H1 (cell line): ENCODE measurements around the gene OR10K1. TPM values are rescaled to one million over a fixed set of nuclear protein-coding genes. Genes with fewer than 3 reads are reported as not detected.

Experiments used
- CTCF ChIA-PET: fragments of 300-600 bp; sonication (Branson Sonifier 250); formaldehyde crosslinking; loops from one replicate; lab custom pipeline; 2021; ENCODE audit not compliant: partially characterized antibody; lab: Charles Lee
- POLR2A ChIA-PET: fragments of 300-600 bp; sonication (Branson Sonifier 250); formaldehyde crosslinking; loops from one replicate; lab custom pipeline; 2021; ENCODE audit warnings: inconsistent platforms; ENCODE audit not compliant: partially characterized antibody; lab: Charles Lee
- DNase-seq, 2 experiments: peaks; one replicate each; pipeline versions ENCODE4 v3.0.0 to v3.0.0-alpha.2; 2010 to 2022; ENCODE audit warnings: low spot score in 2 of 2, low read depth in 1 of 2, mixed read lengths in 1 of 2
- FAIRE-seq: peaks from 2 replicates; lab custom pipeline; 2011; peaks lifted over from hg19 to GRCh38; lab: Jason Lieb, UNC
- H2AFZ ChIP-seq: 2 replicates; pipeline ENCODE4 v1.8.1; 2012; ENCODE audit warnings: low read length, inconsistent platforms
- H2AK5ac ChIP-seq: 2 replicates; pipeline ENCODE4 v1.6.1; 2013; ENCODE audit warnings: low read depth, low read length
- H2BK120ac ChIP-seq: replicated peaks from 2 replicates; pipeline ENCODE3; 2013; ENCODE audit warnings: low read depth, low read length, inconsistent platforms
- H2BK12ac ChIP-seq: 2 replicates; pipeline ENCODE4 v1.6.1; 2013; ENCODE audit warnings: low read depth, low read length
- H2BK15ac ChIP-seq: 2 replicates; pipeline ENCODE4 v1.6.1; 2013; ENCODE audit warnings: low read length
- H2BK20ac ChIP-seq: 2 replicates; pipeline ENCODE4 v1.6.1; 2013; ENCODE audit warnings: low read length
- H2BK5ac ChIP-seq: 2 replicates; pipeline ENCODE4 v1.6.1; 2013; ENCODE audit warnings: low read depth, low read length
- H3K14ac ChIP-seq: 2 replicates; pipeline ENCODE4 v1.6.1; 2013; ENCODE audit warnings: inconsistent platforms; ENCODE audit not compliant: insufficient read length
- H3K18ac ChIP-seq: 2 replicates; pipeline ENCODE4 v1.6.1; 2013; ENCODE audit warnings: low read length; ENCODE audit errors: extremely low read depth
- H3K23ac ChIP-seq: 2 replicates; pipeline ENCODE4 v1.6.1; 2013; ENCODE audit warnings: inconsistent platforms; ENCODE audit not compliant: insufficient read length
- H3K23me2 ChIP-seq: 2 replicates; pipeline ENCODE4 v1.6.1; 2013; ENCODE audit warnings: low read depth, low read length
- H3K27ac ChIP-seq: 2 replicates; pipeline ENCODE4 v1.6.1; 2011; ENCODE audit warnings: low read depth, low read length, inconsistent platforms
- H3K27me3 ChIP-seq, 4 experiments: replicated peaks in 1 of 4; 1 replicate in 1 of 4; 2 replicates in 3 of 4; pipeline versions ENCODE4 v1.6.1 to v1.8.1; 2011 to 2013; ENCODE audit warnings: low read length in 3 of 4, mild to moderate bottlenecking in 3 of 4, inconsistent platforms in 2 of 4, mixed read lengths in 2 of 4, moderate library complexity in 1 of 4; ENCODE audit not compliant: control insufficient read depth in 3 of 4, insufficient read depth in 3 of 4; ENCODE audit errors: extremely low read depth in 1 of 4
- H3K36me3 ChIP-seq, 4 experiments: 2 replicates each; pipeline versions ENCODE4 v1.6.1 to v1.8.1; 2011 to 2013; ENCODE audit warnings: mild to moderate bottlenecking in 4 of 4, low read length in 3 of 4, moderate library complexity in 2 of 4, control low read depth in 1 of 4, inconsistent platforms in 1 of 4; ENCODE audit not compliant: insufficient read depth in 4 of 4, control insufficient read depth in 2 of 4
- H3K4ac ChIP-seq: replicated peaks from 2 replicates; pipeline ENCODE3; 2013; ENCODE audit warnings: low read length, low read depth, mixed read lengths, inconsistent platforms; ENCODE audit not compliant: insufficient read length
- H3K4me1 ChIP-seq, 4 experiments: replicated peaks in 1 of 4; 1 replicate in 1 of 4; 2 replicates in 3 of 4; pipeline versions ENCODE4 v1.6.1 to v1.8.1; 2011 to 2013; ENCODE audit warnings: low read length in 3 of 4, inconsistent platforms in 2 of 4, mixed read lengths in 1 of 4; ENCODE audit not compliant: insufficient read depth in 4 of 4, control insufficient read depth in 3 of 4
- H3K4me2 ChIP-seq, 2 experiments: 2 replicates each; pipeline versions ENCODE4 v1.6.1 to v1.8.1; 2011 to 2013; ENCODE audit warnings: low read depth in 2 of 2, low read length in 2 of 2, control low read depth in 1 of 2, inconsistent platforms in 1 of 2, mild to moderate bottlenecking in 1 of 2; ENCODE audit not compliant: insufficient read depth in 1 of 2
- H3K4me3 ChIP-seq, 4 experiments: fragments of 200-600, 300-600 bp in 1 of 4; sonication (generic), shearing (Covaris generic), sonication (Bioruptor Twin) in 1 of 4; 2 replicates each; pipeline versions ENCODE4 v1.5.1 to v1.8.1; 2011 to 2016; ENCODE audit warnings: low read length in 4 of 4, low read depth in 3 of 4, control low read depth in 2 of 4, inconsistent platforms in 2 of 4, mild to moderate bottlenecking in 2 of 4, mixed read lengths in 1 of 4, moderate library complexity in 1 of 4; ENCODE audit not compliant: insufficient read depth in 2 of 4; ENCODE audit errors: extremely low read depth in 1 of 4
- H3K56ac ChIP-seq: replicated peaks from 2 replicates; pipeline ENCODE3; 2013; ENCODE audit warnings: low read depth, mild to moderate bottlenecking, mixed read lengths, low read length, inconsistent platforms; ENCODE audit not compliant: insufficient read length
- H3K79me1 ChIP-seq: 2 replicates; pipeline ENCODE4 v1.6.1; 2013; ENCODE audit warnings: low read depth, low read length, control low read depth
- H3K79me2 ChIP-seq, 2 experiments: 2 replicates each; pipeline versions ENCODE4 v1.6.1 to v1.8.1; 2012 to 2013; ENCODE audit warnings: low read length in 2 of 2, mild to moderate bottlenecking in 2 of 2, inconsistent platforms in 1 of 2; ENCODE audit not compliant: insufficient read depth in 2 of 2, control insufficient read depth in 1 of 2
- H3K9ac ChIP-seq, 4 experiments: replicated peaks in 1 of 4; 1 replicate in 1 of 4; 2 replicates in 3 of 4; pipeline versions ENCODE4 v1.6.1 to v1.8.1; 2011 to 2013; ENCODE audit warnings: low read depth in 3 of 4, low read length in 3 of 4, control low read depth in 2 of 4, mild to moderate bottlenecking in 2 of 4, moderate library complexity in 2 of 4, inconsistent platforms in 1 of 4; ENCODE audit errors: extremely low read depth in 1 of 4
- H3K9me3 ChIP-seq, 2 experiments: 2 replicates each; pipeline versions ENCODE4 v1.6.1 to v1.8.1; 2012 to 2013; ENCODE audit warnings: mild to moderate bottlenecking in 2 of 2, moderate library complexity in 2 of 2, control low read depth in 1 of 2, inconsistent platforms in 1 of 2, low read depth in 1 of 2, low read length in 1 of 2, mixed read lengths in 1 of 2; ENCODE audit not compliant: insufficient read depth in 2 of 2
- H4K20me1 ChIP-seq, 2 experiments: replicated peaks in 1 of 2; 2 replicates each; pipeline versions ENCODE3 to v1.8.1; 2011 to 2013; ENCODE audit warnings: inconsistent platforms in 2 of 2, low read length in 2 of 2, mild to moderate bottlenecking in 1 of 2; ENCODE audit not compliant: insufficient read depth in 2 of 2, control insufficient read depth in 1 of 2
- H4K5ac ChIP-seq: 2 replicates; pipeline ENCODE4 v1.6.1; 2013; ENCODE audit warnings: low read length, low read depth, mixed read lengths, inconsistent platforms; ENCODE audit not compliant: insufficient read length
- H4K8ac ChIP-seq: 2 replicates; pipeline ENCODE4 v1.8.0; 2013; ENCODE audit warnings: mild to moderate bottlenecking, moderate library complexity, low read length, inconsistent platforms; ENCODE audit not compliant: insufficient read depth; ENCODE audit errors: extremely low read depth
- H4K91ac ChIP-seq: replicated peaks from 2 replicates; pipeline ENCODE3; 2013; ENCODE audit warnings: low read length, mixed read lengths, inconsistent platforms; ENCODE audit not compliant: insufficient read length
- ATF2 ChIP-seq: IDR thresholded peaks from 2 replicates; pipeline ENCODE4 v1.6.1; 2012; ENCODE audit warnings: low read length, inconsistent platforms
- ATF3 ChIP-seq: IDR thresholded peaks from 2 replicates; pipeline ENCODE4 v1.6.1; 2011; ENCODE audit warnings: low read depth, mild to moderate bottlenecking, low read length; ENCODE audit not compliant: insufficient read depth
- CHD1 ChIP-seq: IDR thresholded peaks from 2 replicates; pipeline ENCODE4 v1.6.1; 2012; ENCODE audit warnings: low read depth, low read length, improper control_type of control experiment
- CTBP2 ChIP-seq: IDR thresholded peaks from 2 replicates; pipeline ENCODE4 v1.7.0; 2011; ENCODE audit warnings: borderline replicate concordance, mild to moderate bottlenecking, moderate library complexity, mixed read lengths, low read length; ENCODE audit not compliant: insufficient read depth, insufficient read length
- EZH2 ChIP-seq: fragments of 200-600 bp; sonication (generic); IDR thresholded peaks from 2 replicates; pipeline ENCODE4 v1.7.1; 2012; ENCODE audit warnings: low read depth, mild to moderate bottlenecking, moderate library complexity, low read length, inconsistent platforms; ENCODE audit not compliant: severe bottlenecking
- JUN ChIP-seq: IDR thresholded peaks from 2 replicates; pipeline ENCODE4 v1.6.1; 2011; ENCODE audit warnings: low read depth, mild to moderate bottlenecking, improper control_type of control experiment, low read length
- KDM5A ChIP-seq: fragments of 200-600 bp; IDR thresholded peaks from 2 replicates; pipeline ENCODE4 v1.7.1; 2012; ENCODE audit warnings: mild to moderate bottlenecking, low read length, inconsistent platforms, mixed read lengths
- MAFK ChIP-seq: IDR thresholded peaks from 2 replicates; pipeline ENCODE4 v1.6.1; 2012; ENCODE audit warnings: low read depth, mild to moderate bottlenecking, improper control_type of control experiment, low read length
- MAX ChIP-seq: IDR thresholded peaks from 2 replicates; pipeline ENCODE4 v1.6.1; 2012; ENCODE audit warnings: inconsistent platforms
- RBBP5 ChIP-seq: IDR thresholded peaks from 2 replicates; pipeline ENCODE4 v1.7.1; 2012; ENCODE audit warnings: low read depth, mild to moderate bottlenecking, inconsistent platforms, low read length, moderate library complexity, borderline replicate concordance
- RXRA ChIP-seq: IDR thresholded peaks from 2 replicates; pipeline ENCODE4 v1.6.1; 2011; ENCODE audit warnings: low read depth, mild to moderate bottlenecking, low read length, moderate library complexity; ENCODE audit not compliant: insufficient read depth
- SAP30 ChIP-seq: fragments of 300-600 bp; sonication (generic); IDR thresholded peaks from 2 replicates; pipeline ENCODE4 v1.7.1; 2012; ENCODE audit warnings: low read length, moderate library complexity, mild to moderate bottlenecking, inconsistent platforms; ENCODE audit not compliant: insufficient read depth, insufficient replicate concordance
- SP4 ChIP-seq: IDR thresholded peaks from 2 replicates; pipeline ENCODE4 v1.6.1; 2012; ENCODE audit warnings: low read length, inconsistent platforms
- polyA plus RNA-seq, 7 experiments: library from polyadenylated mRNA; depleted of rRNA in 3 of 7; stranded (reverse) in 5 of 7; unstranded in 2 of 7; fragments of >200 nt in 5 of 7; fragments of 200-250 nt in 2 of 7; gene quantifications; 1 replicate in 5 of 7; 2 replicates in 1 of 7; 4 replicates in 1 of 7; pipeline versions ENCODE4 v1.2.1 to v1.2.3, GENCODE V29; 2011 to 2013; ENCODE audit warnings: missing spikeins in 2 of 7, mixed read lengths in 2 of 7
- total RNA-seq: library from RNA; stranded (reverse); fragmentation: NEBNext Ultra II Directional; extraction: Animal tissue kit (Norgen Biotek cat#: 25700); gene quantifications from 2 replicates; pipeline ENCODE4 v1.2.1, GENCODE V29; 2021

OR10K1 gene
- total and polyA plus RNA-seq, 2 of the 8 experiments (the other 6 are each of a cell fraction or from before 2014, with no cell fraction given), result not detected

GRCh38 chr1:158417586-158417985 is 44.0 kb upstream of the OR10K1 start:
- CTCF ChIA-PET, result no interaction called here
- H3K4ac ChIP-seq, result no peak overlapping the region
- H3K18ac ChIP-seq, result no peak overlapping the region
- H3K9me3 ChIP-seq, result no peaks in the 10 kb centered on the region
- peaks cover 0 to 2% (median 0%) of the 10 kb centered on the region in 4 experiments; a peak in 2 of 7 replicates for H3K4me1 ChIP-seq
- H3K27ac ChIP-seq, result no peak overlapping the region
- no peaks in the 10 kb centered on the region for H4K20me1 ChIP-seq
- no peaks in the 10 kb centered on the region for H3K23me2 ChIP-seq
- H3K4me2 ChIP-seq, result no peak overlapping the region
- no peak overlapping the region for H2BK15ac ChIP-seq
- no peak overlapping the region for H3K23ac ChIP-seq
- no peak overlapping the region for H3K14ac ChIP-seq
- H2BK20ac ChIP-seq, result no peak overlapping the region
- H3K79me1 ChIP-seq, result no peaks in the 10 kb centered on the region
- POLR2A ChIA-PET, result no interaction called here
- no peaks in the 10 kb centered on the region for H3K36me3 ChIP-seq
- no peak overlapping the region for H4K8ac ChIP-seq
- no peak overlapping the region for H2BK12ac ChIP-seq
- H2BK120ac ChIP-seq, result no peak overlapping the region
- H2AFZ ChIP-seq, result no peak overlapping the region
- H3K27me3 ChIP-seq, result no peaks in the 10 kb centered on the region
- H3K56ac ChIP-seq, result no peak overlapping the region
- no peak overlapping the region for H3K4me3 ChIP-seq
- FAIRE-seq (no peak), DNase-seq (no peak)
- H4K91ac ChIP-seq, result no peak overlapping the region
- H2BK5ac ChIP-seq, result no peak overlapping the region
- no peak overlapping the region for H2AK5ac ChIP-seq
- no peaks in the 10 kb centered on the region for H3K79me2 ChIP-seq
- no peak overlapping the region for H3K9ac ChIP-seq
- no peak overlapping the region for H4K5ac ChIP-seq
- no peak for TF ChIP-seq EZH2
- TF ChIP-seq MAX, result no peak
- no peak for TF ChIP-seq CHD1
- TF ChIP-seq JUN, result no peak
- no peak for TF ChIP-seq KDM5A
- TF ChIP-seq RBBP5, result no peak
- TF ChIP-seq RXRA, result no peak
- TF ChIP-seq SP4, result no peak
- TF ChIP-seq ATF3, result no peak
- no peak for TF ChIP-seq SAP30
- no peak for TF ChIP-seq CTBP2
- no peak for TF ChIP-seq MAFK
- TF ChIP-seq ATF2, result no peak
